GM23338 (cell line): Measurements from ENCODE around the gene ESR2. TPM values are rescaled to one million over a fixed set of nuclear protein-coding genes. Genes with fewer than 3 reads are reported as not detected.

ENCODE experiments used
- ATAC-seq: fragments of 200-7000 bp; cut with Tn5 transposase; 3 replicates; pipeline ENCODE4 v1.9.1; 2020
- DNase-seq: peaks from one replicate; pipeline ENCODE4 v3.0.0-alpha.2; 2015; ENCODE audit warnings: low spot score
- H2AFZ ChIP-seq: fragments of 200-600 bp; sonication (generic); 2 replicates; pipeline ENCODE4 v1.8.0; 2016; ENCODE audit warnings: antibody characterized with exemption, mild to moderate bottlenecking, moderate library complexity
- H3F3A ChIP-seq: fragments of 200-600 bp; sonication (generic); replicated peaks from 2 replicates; pipeline ENCODE4 v1.8.0; 2017; ENCODE audit warnings: antibody characterized with exemption, mixed run types, low read depth
- H3K27ac ChIP-seq: fragments of 200-600 bp; sonication (generic); 2 replicates; pipeline ENCODE4 v1.6.1; 2016; ENCODE audit warnings: low read depth
- H3K27me3 ChIP-seq: fragments of 200-600 bp; sonication (generic); 2 replicates; pipeline ENCODE4 v1.8.0; 2016; ENCODE audit warnings: mild to moderate bottlenecking, mixed run types, moderate library complexity; ENCODE audit not compliant: insufficient read depth
- H3K36me3 ChIP-seq: fragments of 200-600 bp; sonication (generic); 2 replicates; pipeline ENCODE4 v1.8.0; 2016; ENCODE audit warnings: mild to moderate bottlenecking; ENCODE audit not compliant: insufficient read depth
- H3K4me1 ChIP-seq: fragments of 200-600 bp; sonication (generic); 2 replicates; pipeline ENCODE4 v1.8.0; 2016; ENCODE audit warnings: mild to moderate bottlenecking, moderate library complexity; ENCODE audit not compliant: insufficient read depth
- H3K4me2 ChIP-seq: fragments of 200-600 bp; sonication (generic); 2 replicates; pipeline ENCODE4 v1.7.1; 2017; ENCODE audit warnings: mixed run types
- H3K4me3 ChIP-seq: fragments of 200-600 bp; sonication (generic); 2 replicates; pipeline ENCODE4 v1.6.1; 2016; ENCODE audit warnings: mixed run types
- H3K79me2 ChIP-seq: fragments of 200-600 bp; sonication (generic); replicated peaks from 2 replicates; pipeline ENCODE4 v1.8.0; 2017; ENCODE audit warnings: mild to moderate bottlenecking; ENCODE audit not compliant: insufficient read depth
- H3K9me2 ChIP-seq: fragments of 200-600 bp; sonication (generic); 2 replicates; pipeline ENCODE4 v1.8.0; 2017; ENCODE audit not compliant: insufficient read depth
- H4K20me1 ChIP-seq: fragments of 200-600 bp; sonication (generic); replicated peaks from 2 replicates; pipeline ENCODE4 v1.8.0; 2017; ENCODE audit warnings: mild to moderate bottlenecking; ENCODE audit not compliant: insufficient read depth
- H3K27ac Mint-ChIP-seq: 2 replicates; pipeline ENCODE4 v1.8.0; 2020; ENCODE audit warnings: inconsistent platforms, mild to moderate bottlenecking, moderate library complexity, mixed read lengths
- H3K27me3 Mint-ChIP-seq: 3 replicates; pipeline ENCODE4 v1.8.0; 2022; ENCODE audit warnings: low read depth, mild to moderate bottlenecking, moderate library complexity, mixed read lengths, inconsistent platforms; ENCODE audit not compliant: insufficient read depth, poor library complexity
- H3K36me3 Mint-ChIP-seq: 3 replicates; pipeline ENCODE4 v1.8.0; 2021; ENCODE audit warnings: low read depth, mild to moderate bottlenecking, inconsistent platforms, moderate library complexity, mixed read lengths
- H3K4me1 Mint-ChIP-seq: 3 replicates; pipeline ENCODE4 v1.8.0; 2020; ENCODE audit warnings: mild to moderate bottlenecking, inconsistent platforms, mixed read lengths
- H3K4me3 Mint-ChIP-seq: 3 replicates; pipeline ENCODE4 v1.8.0; 2021; ENCODE audit warnings: moderate library complexity, mild to moderate bottlenecking, inconsistent platforms, mixed read lengths
- H3K9me3 Mint-ChIP-seq: 3 replicates; pipeline ENCODE4 v1.8.0; 2020; ENCODE audit warnings: moderate library complexity, mild to moderate bottlenecking, inconsistent platforms, mixed read lengths
- CREB1 ChIP-seq: fragments of 250-450 bp; sonication (Bioruptor Pico); IDR thresholded peaks from 2 replicates; pipeline ENCODE4 v1.5.0; 2020; ENCODE audit warnings: low read depth, mild to moderate bottlenecking, moderate library complexity
- ETS1 ChIP-seq: IDR thresholded peaks from 2 replicates; pipeline ENCODE4 v1.6.1; 2016; ENCODE audit warnings: antibody characterized with exemption
- EZH2 ChIP-seq: fragments of 200-600 bp; sonication (generic); IDR thresholded peaks from one replicate; pipeline ENCODE4 v1.8.0; 2017; ENCODE audit warnings: antibody characterized with exemption, mild to moderate bottlenecking, low read depth; ENCODE audit not compliant: unreplicated experiment
- EZH2phosphoT487 ChIP-seq: fragments of 200-600 bp; sonication (generic); IDR thresholded peaks from one replicate; pipeline ENCODE4 v1.8.1; 2018; ENCODE audit warnings: antibody characterized with exemption; ENCODE audit not compliant: unreplicated experiment
- JUNB ChIP-seq: IDR thresholded peaks from one replicate; pipeline ENCODE4 v1.6.1; 2016; ENCODE audit warnings: antibody characterized with exemption; ENCODE audit not compliant: unreplicated experiment
- NANOG ChIP-seq: IDR thresholded peaks from 2 replicates; pipeline ENCODE4 v1.6.1; 2016; ENCODE audit warnings: antibody characterized with exemption, borderline replicate concordance
- POLR2AphosphoS5 ChIP-seq: IDR thresholded peaks from 2 replicates; pipeline ENCODE4 v1.6.1; 2016; ENCODE audit warnings: antibody characterized with exemption, low read depth
- STAT1 ChIP-seq: IDR thresholded peaks from one replicate; pipeline ENCODE4 v1.6.1; 2016; ENCODE audit warnings: antibody characterized with exemption; ENCODE audit not compliant: unreplicated experiment
- ZNF114 ChIP-seq: fragments of 250-450 bp; sonication (Bioruptor Pico); IDR thresholded peaks from 2 replicates; pipeline ENCODE4 v1.5.0; 2020; ENCODE audit warnings: mild to moderate bottlenecking, moderate library complexity
- ZNF462 ChIP-seq: fragments of 250-450 bp; sonication (Bioruptor Pico); IDR thresholded peaks from 2 replicates; pipeline ENCODE4 v1.5.0; 2020; ENCODE audit warnings: mild to moderate bottlenecking, moderate library complexity
- polyA plus RNA-seq: library from polyadenylated mRNA; unstranded; fragments of >200 nt; fragmentation: Nextera tagmentation; extraction: Ambion mirVana; gene quantifications from 2 replicates; pipeline ENCODE4 v1.2.1, GENCODE V29; 2016
- total RNA-seq: library from RNA; depleted of rRNA; stranded (reverse); fragments of >200 nt; shearing (Covaris generic); gene quantifications from 2 replicates; pipeline ENCODE4 v1.2.3, GENCODE V29; 2014

Gene ESR2
- total and polyA plus RNA-seq, 2 experiments from 2014 or later: 0.58 to 0.59 TPM

GRCh38 chr14:64217834-64218233 lies 76.3 kb downstream of the ESR2 start (continued):
- no peak for TF ChIP-seq EZH2phosphoT487
- TF ChIP-seq STAT1: no peak
- no peak for TF ChIP-seq NANOG
- TF ChIP-seq EZH2: no peak
- TF ChIP-seq ETS1: no peak
- TF ChIP-seq POLR2AphosphoS5: no peak

DNA sequence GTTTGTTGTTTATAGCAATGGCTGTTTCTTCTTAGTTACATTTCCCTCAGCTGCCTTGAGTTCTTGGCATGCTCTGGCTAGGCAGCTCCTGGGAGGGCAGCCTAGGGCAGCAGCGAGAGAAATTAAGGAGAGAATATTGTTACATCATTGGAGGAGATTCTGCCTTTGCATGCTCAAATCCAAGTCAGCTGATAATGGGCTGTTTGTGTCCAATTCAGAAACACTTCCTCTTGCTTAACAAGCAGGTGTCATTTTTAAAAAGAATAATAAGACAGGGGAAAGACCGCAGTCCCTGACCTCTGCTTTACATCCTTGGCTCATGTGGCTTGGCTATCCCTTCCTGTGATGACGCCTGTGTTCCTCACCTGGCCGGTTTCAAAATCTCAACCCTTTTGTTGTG lies 76.9 kb downstream of the ESR2 start:
- no peaks in the 10 kb centered on the region for H3K9me3 Mint-ChIP-seq
- no peak overlapping the region for H3K4me3 ChIP-seq
- no peak overlapping the region for H3K4me2 ChIP-seq
- 0 out of 2 replicates have a peak, but pooled peaks cover 2% of the 10 kb centered on the region for H3F3A ChIP-seq
- H3K36me3 ChIP-seq: peaks cover 24% of the 10 kb centered on the region
- no peak overlapping the region for H3K27ac ChIP-seq
- H3K27me3 Mint-ChIP-seq: no peaks in the 10 kb centered on the region
- H3K4me3 Mint-ChIP-seq: no peak overlapping the region
- H3K36me3 Mint-ChIP-seq: peaks cover 70% of the 10 kb centered on the region
- no peaks in the 10 kb centered on the region; the same call in 1 of the 2 replicates for H4K20me1 ChIP-seq
- H3K27ac Mint-ChIP-seq: no peak overlapping the region
- no peaks in the 10 kb centered on the region for H3K4me1 ChIP-seq
- no peak for TF ChIP-seq STAT1
- TF ChIP-seq POLR2AphosphoS5: no peak
- no peak for TF ChIP-seq ZNF114 (CRISPR knock-in tag)
- TF ChIP-seq JUNB: no peak
- no peak for DNase-seq
- no peaks in the 10 kb centered on the region for H3K9me2 ChIP-seq
- H2AFZ ChIP-seq: no peak overlapping the region
- H3K4me1 Mint-ChIP-seq: no peaks in the 10 kb centered on the region
- H3K27me3 ChIP-seq: no peaks in the 10 kb centered on the region
- ATAC-seq: no peak
- H3K79me2 ChIP-seq: no peaks in the 10 kb centered on the region

- DNase-seq: no peak
- TF ChIP-seq CREB1: no peak
- no peak for TF ChIP-seq JUNB
- no peak for TF ChIP-seq EZH2
- no peak for TF ChIP-seq ZNF462 (CRISPR knock-in tag)
- TF ChIP-seq EZH2phosphoT487: no peak
- no peak for TF ChIP-seq ETS1
These were observed 78.2 kb downstream of the ESR2 start for GRCh38 chr14:64215978-64216377.

More at GRCh38 chr14:64215978-64216377, 78.2 kb downstream of the ESR2 start:
- Histone ChIP-seq H3K27ac (no peak overlapping the region), H2AFZ (no peak overlapping the region), H3K4me3 (no peak overlapping the region), H3K4me1 (no peaks in the 10 kb centered on the region), H3K79me2 (no peaks in the 10 kb centered on the region), H3K27me3 (no peaks in the 10 kb centered on the region), H3K36me3 (peaks cover 30% of the 10 kb centered on the region), H3F3A (0 out of 2 replicates have a peak, but pooled peaks cover 2% of the 10 kb centered on the region), H3K9me2 (no peaks in the 10 kb centered on the region), H4K20me1 (no peaks in the 10 kb centered on the region; the same call in 1 of the 2 replicates), H3K4me2 (no peak overlapping the region)
- Mint-ChIP-seq H3K4me3 (no peak overlapping the region), H3K9me3 (no peaks in the 10 kb centered on the region), H3K36me3 (peaks cover 72% of the 10 kb centered on the region), H3K27ac (no peak overlapping the region), H3K4me1 (no peaks in the 10 kb centered on the region), H3K27me3 (peaks cover 2% of the 10 kb centered on the region)
- ATAC-seq: no peak
